ENCODE results near the gene CFAP68. TPM values are rescaled to one million over a fixed set of nuclear protein-coding genes. Genes with fewer than 3 reads are reported as not detected.

The CFAP68 gene
- total RNA-seq, 4 donors from 2014 or later: 12.7 to 28.8 (median 17.7) TPM

DNA sequence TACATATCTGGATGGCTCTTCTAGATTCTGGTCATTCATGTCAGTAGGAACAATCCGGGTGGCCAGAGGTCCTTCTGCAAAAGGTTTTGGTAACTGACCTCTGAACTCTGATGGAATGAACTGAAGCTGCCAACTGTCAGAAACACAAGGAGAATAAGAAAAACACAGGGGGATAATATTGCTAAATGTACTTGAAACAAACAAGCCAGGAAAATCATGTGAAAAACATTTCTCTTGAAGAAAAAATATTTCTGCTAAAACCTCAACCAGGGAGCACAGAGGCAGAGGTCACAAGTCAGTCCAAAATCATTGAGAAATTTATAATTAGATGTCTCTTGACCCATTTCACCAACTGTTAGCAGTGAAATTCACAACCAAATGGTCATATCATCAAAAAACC is 43.2 kb upstream of the CFAP68 start:
- no peaks in the 10 kb centered on the region for H3K9me3 ChIP-seq
- no peaks in the 10 kb centered on the region for H3K27me3 ChIP-seq
- intact Hi-C loops (cut with DNase I): loop anchor here (10.0 kb wide), 1 partner anchor 61 kb away; no protein-coding TSS in a partner anchor
- no peak overlapping the region for H3K27ac ChIP-seq
- TF ChIP-seq CTCF (IDR thresholded peaks at IDR 0.05) (no peak), POLR2A (IDR thresholded peaks at IDR 0.05) (no peak)
- H3K4me3 ChIP-seq: no peak overlapping the region
- DNase-seq: no peak
- H3K36me3 ChIP-seq: peaks cover 0 to 86% (median 8%) of the 10 kb centered on the region in 3 donors
- H3K4me1 ChIP-seq: peaks cover 0 to under 1% (median 0%) of the 10 kb centered on the region in 3 donors
- WGBS, 2 donors: 80% methylated on average over 1 of the region's 1 CpG

GRCh38 chr11:111836721-111837120 is 42.6 kb upstream of the CFAP68 start:
- no peak overlapping the region for H3K4me3 ChIP-seq
- H3K27me3 ChIP-seq: no peaks in the 10 kb centered on the region
- intact Hi-C loops (cut with DNase I): loop anchor here (10.0 kb wide), 1 partner anchor 62 kb away; no protein-coding TSS in a partner anchor
- no peaks in the 10 kb centered on the region for H3K9me3 ChIP-seq
- TF ChIP-seq POLR2A (IDR thresholded peaks at IDR 0.05) (no peak), CTCF (IDR thresholded peaks at IDR 0.05) (no peak)
- peaks cover 0 to 81% (median 7%) of the 10 kb centered on the region in 3 donors for H3K36me3 ChIP-seq
- H3K4me1 ChIP-seq: peaks cover 0 to 4% (median 0%) of the 10 kb centered on the region in 3 donors
- WGBS, 2 donors: 90 to 95% methylated on average over 1 of the region's 1 CpG
- H3K27ac ChIP-seq: no peak overlapping the region
- DNase-seq: no peak

- intact Hi-C loops (cut with DNase I): loop anchor here (10.0 kb wide), 1 partner anchor 63 kb away; no protein-coding TSS in a partner anchor
- 88 to 93% methylated on average over 5 of the region's 5 CpGs for WGBS, 2 donors
- Histone ChIP-seq H3K4me3 (no peak overlapping the region), H3K27me3 (no peaks in the 10 kb centered on the region), H3K9me3 (no peaks in the 10 kb centered on the region), H3K36me3 (peaks cover 0 to 79% (median 7%) of the 10 kb centered on the region in 3 donors), H3K4me1 (peaks cover 0 to 4% (median 0%) of the 10 kb centered on the region in 3 donors), H3K27ac (no peak overlapping the region)
- no peak for TF ChIP-seq CTCF (IDR thresholded peaks at IDR 0.05)
- TF ChIP-seq POLR2A (IDR thresholded peaks at IDR 0.05): no peak
- no peak for DNase-seq
Observed at GRCh38 chr11:111837366-111837891, 41.9 kb upstream of the CFAP68 start.

GRCh38 chr11:111838054-111838453 is 41.3 kb upstream of the CFAP68 start:
- intact Hi-C loops (cut with DNase I): loop anchor here (10.0 kb wide), 1 partner anchor 63 kb away; no protein-coding TSS in a partner anchor
- no peak for TF ChIP-seq CTCF (IDR thresholded peaks at IDR 0.05)
- Histone ChIP-seq H3K27me3 (no peaks in the 10 kb centered on the region), H3K36me3 (peaks cover 0 to 81% (median 7%) of the 10 kb centered on the region in 3 donors), H3K4me3 (no peak overlapping the region), H3K27ac (no peak overlapping the region), H3K4me1 (peaks cover 0 to 4% (median 0%) of the 10 kb centered on the region in 3 donors), H3K9me3 (no peaks in the 10 kb centered on the region)
- 82 to 95% methylated on average over 5 of the region's 5 CpGs for WGBS, 2 donors
- no peak for DNase-seq

DNA sequence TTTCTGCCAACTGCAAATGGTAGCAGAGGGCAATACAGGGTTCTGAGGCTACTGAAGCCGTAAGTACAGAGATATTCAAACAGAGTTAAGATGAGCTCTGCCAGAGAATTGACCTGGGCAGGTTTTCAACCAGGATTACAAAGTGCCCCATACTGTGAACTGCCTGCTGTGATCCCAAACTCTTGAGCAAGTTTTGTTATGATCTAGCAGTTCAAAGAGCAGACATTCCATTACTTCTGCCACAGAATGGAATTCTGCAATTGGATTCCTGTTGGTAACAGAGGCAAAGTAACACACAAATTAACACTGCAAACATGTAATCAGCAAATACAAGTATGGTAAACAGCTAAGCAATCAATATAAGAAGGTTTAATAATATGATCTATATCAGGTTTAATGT is 39.2 kb upstream of the CFAP68 start:
- H3K4me1 ChIP-seq: peaks cover 0 to 4% (median 0%) of the 10 kb centered on the region in 3 donors
- no peak overlapping the region for H3K4me3 ChIP-seq
- H3K27me3 ChIP-seq: no peaks in the 10 kb centered on the region
- H3K27ac ChIP-seq: no peak overlapping the region
- WGBS, 2 donors: 76 to 95% methylated on average over 1 of the region's 1 CpG
- no peaks in the 10 kb centered on the region for H3K9me3 ChIP-seq
- TF ChIP-seq CTCF (IDR thresholded peaks at IDR 0.05) (no peak), POLR2A (IDR thresholded peaks at IDR 0.05) (no peak)
- peaks cover 0 to 82% (median 7%) of the 10 kb centered on the region in 3 donors for H3K36me3 ChIP-seq
- no peak for DNase-seq
- intact Hi-C loops (cut with DNase I): no loop called here

All from esophagus squamous epithelium (tissue), 5 donors.